K562 (cell line): ENCODE measurements around the gene PSAT1. TPM values are rescaled to one million over a fixed set of nuclear protein-coding genes. Genes with fewer than 3 reads are reported as not detected.

Experiments used
- ATAC-seq: fragments of 200-7000 bp; cut with Tn5 transposase; 3 replicates; pipeline ENCODE4 v1.9.1; 2020; ENCODE audit warnings: moderate library complexity
- BruUV-seq: library from RNA; stranded (reverse); fragments of 400-500 nt; replicated peaks from 2 replicates; lab custom pipeline; 2021; lab: Mats Ljungman, UMichigan
- CTCF ChIA-PET: fragments of 300-600 bp; formaldehyde crosslinking; extraction: SDS; loops from one replicate; lab custom pipeline; 2021; ENCODE audit warnings: low intra/inter-chr PET ratio; lab: Yijun Ruan, JAX
- POLR2A ChIA-PET: fragments of 300-600, 350-650 bp; sonication (Branson Sonifier 250); formaldehyde crosslinking; extraction: SDS; loops from one replicate; lab custom pipeline; 2021; ENCODE audit warnings: antibody characterized with exemption, inconsistent platforms; lab: Yijun Ruan, JAX
- DNase-seq, 4 experiments: peaks; one replicate each; pipeline versions ENCODE4 v3.0.0 to v3.0.0-alpha.2; 2011 to 2018; ENCODE audit warnings: low spot score in 3 of 4, mixed read lengths in 3 of 4; ENCODE audit errors: extremely low read depth in 1 of 4
- FAIRE-seq: peaks from 2 replicates; lab custom pipeline; 2011; peaks lifted over from hg19 to GRCh38; lab: Jason Lieb, UNC
- H2AFZ ChIP-seq: 2 replicates; pipeline ENCODE4 v1.6.0; 2011; ENCODE audit warnings: low read depth, low read length, control low read depth, inconsistent platforms
- H3K27ac ChIP-seq: fragments of 200-600 bp; 3 replicates; pipeline ENCODE4 v1.8.0; 2011; ENCODE audit warnings: low read depth, mild to moderate bottlenecking, control low read depth, inconsistent platforms, low read length, moderate library complexity, mixed read lengths; ENCODE audit errors: extremely low read depth
- H3K27me3 ChIP-seq, 2 experiments: fragments of 300-600 bp in 1 of 2; 2 replicates in 1 of 2; 3 replicates in 1 of 2; pipeline versions ENCODE4 v1.6.0 to v1.8.0; 2011; ENCODE audit warnings: inconsistent platforms in 2 of 2, low read length in 2 of 2, mild to moderate bottlenecking in 1 of 2, mixed read lengths in 1 of 2, moderate library complexity in 1 of 2; ENCODE audit not compliant: control insufficient read depth in 2 of 2, insufficient read depth in 2 of 2
- H3K36me3 ChIP-seq: fragments of 300-600 bp; 3 replicates; pipeline ENCODE4 v1.8.0; 2011; ENCODE audit warnings: mild to moderate bottlenecking, low read length, inconsistent platforms; ENCODE audit not compliant: control insufficient read depth, insufficient read depth
- H3K4me1 ChIP-seq, 2 experiments: fragments of 200-600 bp in 1 of 2; replicated peaks in 1 of 2; 2 replicates in 1 of 2; 3 replicates in 1 of 2; pipeline versions ENCODE4 v1.5.1 to v1.8.0; 2011; ENCODE audit warnings: inconsistent platforms in 2 of 2, low read length in 2 of 2, mild to moderate bottlenecking in 1 of 2, mixed read lengths in 1 of 2, moderate library complexity in 1 of 2; ENCODE audit not compliant: control insufficient read depth in 2 of 2, insufficient read depth in 2 of 2
- H3K4me2 ChIP-seq: 2 replicates; pipeline ENCODE4 v1.6.1; 2011; ENCODE audit warnings: low read length, control low read depth, inconsistent platforms, mixed read lengths; ENCODE audit not compliant: insufficient read depth
- H3K4me3 ChIP-seq: fragments of 200-600 bp; sonication (generic), shearing (Covaris generic); 2 replicates; pipeline ENCODE4 v1.5.1; 2016; ENCODE audit warnings: control low read depth, inconsistent platforms
- H3K79me2 ChIP-seq: fragments of 200-600 bp; 3 replicates; pipeline ENCODE4 v1.8.0; 2011; ENCODE audit warnings: low read length, inconsistent platforms; ENCODE audit not compliant: control insufficient read depth, insufficient read depth
- H3K9ac ChIP-seq, 2 experiments: 2 replicates each; pipeline versions ENCODE4 v1.6.0 to v1.6.1; 2011; ENCODE audit warnings: low read depth in 2 of 2, low read length in 2 of 2, control low read depth in 1 of 2, inconsistent platforms in 1 of 2, mild to moderate bottlenecking in 1 of 2, mixed read lengths in 1 of 2; ENCODE audit not compliant: insufficient read depth in 1 of 2
- H3K9me1 ChIP-seq: one replicate; pipeline ENCODE4 v1.6.0; 2011; ENCODE audit warnings: inconsistent platforms, mild to moderate bottlenecking, low read length, moderate library complexity; ENCODE audit not compliant: control insufficient read depth, insufficient read depth
- H3K9me3 ChIP-seq: replicated peaks from 2 replicates; pipeline ENCODE4 v1.5.1; 2011; ENCODE audit warnings: low read depth, low read length, inconsistent platforms; ENCODE audit not compliant: control insufficient read depth, insufficient read depth
- H4K20me1 ChIP-seq: replicated peaks from 2 replicates; pipeline ENCODE4 v1.6.1; 2011; ENCODE audit warnings: low read length, inconsistent platforms, mixed read lengths; ENCODE audit not compliant: control insufficient read depth, insufficient read depth
- MIER1 ChIP-seq: fragments of 450-650 bp; IDR thresholded peaks from 2 replicates; pipeline ENCODE4 v1.6.1; 2016; ENCODE audit warnings: antibody characterized with exemption, mild to moderate bottlenecking, low read depth
- POLR2G ChIP-seq: fragments of 200-400 bp; formaldehyde crosslinking; IDR thresholded peaks from 2 replicates; pipeline ENCODE4 v1.6.1; 2017; ENCODE audit warnings: low read depth, mild to moderate bottlenecking, antibody characterized with exemption, low read length, moderate library complexity
- RBFOX2 ChIP-seq: fragments of 200-400 bp; formaldehyde crosslinking; IDR thresholded peaks from 2 replicates; pipeline ENCODE4 v1.6.1; 2017; ENCODE audit warnings: low read depth, mild to moderate bottlenecking, low read length, moderate library complexity
- TOE1 ChIP-seq, 2 experiments: fragments of 450-650 bp in 1 of 2; sonication (generic) in 1 of 2; formaldehyde crosslinking in 1 of 2; IDR thresholded peaks; 2 replicates each; pipeline versions ENCODE4 v1.7.1 to v1.8.0; 2016 to 2022; ENCODE audit warnings: borderline replicate concordance in 2 of 2, mild to moderate bottlenecking in 2 of 2, antibody characterized with exemption in 1 of 2, inconsistent platforms in 1 of 2, low read depth in 1 of 2, missing genetic modification reagents in 1 of 2, moderate library complexity in 1 of 2
- WGBS: fragments of 100-300 bp; shearing (Covaris generic); methylation state at CpG from one replicate; pipeline ENCODE4 v1.1.6; 2016; ENCODE audit warnings: low coverage, mixed read lengths; ENCODE audit not compliant: insufficient coverage; ENCODE audit errors: missing lambda C conversion rate; 5-methylcytosine and 5-hydroxymethylcytosine counted together
- in situ Hi-C: fragments of 300-500 bp; cut with MboI; formaldehyde crosslinking; loops from 4 replicates; pipeline ENCODE4 v1.15.0; 2018; ENCODE audit warnings: inconsistent platforms, mixed read lengths
- intact Hi-C: fragments of 100-400 bp; cut with micrococcal nuclease; formaldehyde crosslinking; loops from 2 replicates; pipeline ENCODE4 v1.14.2; 2022
- polyA plus RNA-seq, 8 experiments: library from polyadenylated mRNA; depleted of rRNA in 4 of 8; stranded (reverse) in 5 of 8; unstranded in 3 of 8; fragments of >200 nt; fragmentation: Nextera tagmentation in 2 of 8; fragmentation: Illumina TruSeq in 1 of 8; extraction: Ambion mirVana in 2 of 8; extraction: Trizol in 1 of 8; gene quantifications; 2 replicates each; pipeline versions ENCODE4 v1.2.1 to v1.2.3, GENCODE V29; 2011 to 2014; ENCODE audit warnings: inconsistent platforms in 1 of 8, missing spikeins in 1 of 8
- total RNA-seq, 7 experiments: library from RNA; depleted of rRNA in 6 of 7; stranded (reverse); fragments of >200 nt in 6 of 7; fragmentation: Illumina TruSeq in 2 of 7; extraction: Trizol in 2 of 7; gene quantifications; 2 replicates each; pipeline versions ENCODE4 v1.2.1 to v1.2.3, GENCODE V29; 2011 to 2021; ENCODE audit warnings: low replicate concordance in 1 of 7

The PSAT1 gene
- total and polyA plus RNA-seq, 9 of the 15 experiments (the other 6 are each of a cell fraction or from before 2014, with no cell fraction given) = 29.7 to 151 (median 98.3) TPM

- no peaks in the 10 kb centered on the region for H3K27me3 ChIP-seq
- in situ Hi-C loops (no loop called here), intact Hi-C loops (no loop called here)
- H3K9ac ChIP-seq = no peak overlapping the region
- no peak overlapping the region for H3K4me3 ChIP-seq
- TF ChIP-seq TOE1 (IDR thresholded peaks at IDR 0.05; ENCODE audit: borderline replicate concordance) (no peak), TOE1 (CRISPR knock-in tag; IDR thresholded peaks at IDR 0.05; ENCODE audit: borderline replicate concordance, low read depth) (no peak), MIER1 (no peak), POLR2G (peak; percentile 39; the same call in 1 of the 2 replicates), RBFOX2 (peak; percentile 51)
- H3K27ac ChIP-seq = no peak overlapping the region
- WGBS = 91% methylated on average over 14 of the region's 16 CpGs
- FAIRE-seq = no peak
- H4K20me1 ChIP-seq = 0 out of 2 replicates have a peak, but pooled peaks cover 4% of the 10 kb centered on the region
- BruUV-seq = no TSS peak
- no peak overlapping the region for H2AFZ ChIP-seq
- no peak for DNase-seq
- H3K9me3 ChIP-seq = no peaks in the 10 kb centered on the region
- ChIA-PET CTCF (no interaction called here), POLR2A (interaction anchor here (1.8 kb wide), 1 partner anchor 10 kb away, joined by 6 read pairs; the partner anchor contains the start of gene PSAT1)
- no peaks in the 10 kb centered on the region; the same call in 2 of the 3 replicates for H3K79me2 ChIP-seq
- no peaks in the 10 kb centered on the region; a peak in 1 of 5 replicates for H3K4me1 ChIP-seq
- H3K36me3 ChIP-seq = peaks cover 69% of the 10 kb centered on the region
- H3K9me1 ChIP-seq = no peaks in the 10 kb centered on the region
- no peak overlapping the region for H3K4me2 ChIP-seq
- no peak for ATAC-seq
Observed at GRCh38 chr9:78306222-78307076, 9.5 kb downstream of the PSAT1 start.
